ENCODE measurements around the gene TMEM123. TPM values are rescaled to one million over a fixed set of nuclear protein-coding genes. Genes with fewer than 3 reads are reported as not detected.

TMEM123 gene
- total and polyA plus RNA-seq, 2 of the 4 experiments (the other 2 are of a cell fraction) = 96.9 to 127 TPM

DNA sequence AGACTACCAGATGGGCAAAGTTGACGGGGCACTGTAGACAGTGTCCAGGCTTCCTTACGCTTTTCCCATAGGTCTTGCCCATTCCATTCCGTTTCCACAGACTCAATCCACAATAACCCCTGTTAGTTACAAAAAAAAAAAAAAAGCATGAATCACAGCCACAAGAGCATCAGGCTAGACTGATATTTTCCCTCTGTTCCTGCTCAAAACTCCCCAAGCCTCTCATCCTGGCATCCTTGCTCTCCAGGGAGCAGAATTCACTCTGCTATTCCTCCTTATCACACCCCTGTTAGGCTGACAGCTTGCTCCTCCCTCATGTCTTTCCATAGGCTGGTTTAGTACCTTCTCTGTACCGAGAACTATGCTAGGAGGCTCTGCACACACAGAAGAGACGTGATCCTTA, 42.2 kb downstream of the TMEM123 start:
- H4K5ac ChIP-seq (ENCODE audit: low read depth, low read length) = no peak overlapping the region
- H3K4me2 ChIP-seq (ENCODE audit: low read depth, low read length) = peak overlapping the region; percentile 43
- peak overlapping the region; percentile 69 for H3K4ac ChIP-seq (ENCODE audit: low read depth, low read length)
- peak overlapping the region; percentile 49; the same call in 1 of the 2 replicates for H3K23ac ChIP-seq (ENCODE audit: low read depth, low read length)
- dilution Hi-C loops (cut with HindIII; ENCODE audit: low sequenced_read_pairs, unreplicated experiment) (no loop called here), intact Hi-C loops (cut with micrococcal nuclease) (no loop called here), in situ Hi-C loops (cut with MboI; ENCODE audit: low sequenced_read_pairs) (no loop called here)
- H2BK20ac ChIP-seq (ENCODE audit: low read depth, low read length) = no peak overlapping the region
- H3K4me3 ChIP-seq (ENCODE audit: insufficient read depth, low read depth, low read length) = no peak overlapping the region
- peak; percentile 65 for ATAC-seq (ENCODE audit: low read depth)
- POLR2A ChIA-PET (ENCODE audit: unreplicated experiment) = no interaction called here
- DNase-seq = peak; percentile 62
- no peak overlapping the region for H2BK120ac ChIP-seq (ENCODE audit: low read depth, low read length)
- no peaks in the 10 kb centered on the region for H3K9me3 ChIP-seq (ENCODE audit: control insufficient read depth, insufficient read depth, low read length)
- H3K79me1 ChIP-seq (ENCODE audit: low read depth in 1 of 2, low read length in 2 of 2) = peaks cover 27 to 79% of the 10 kb centered on the region in 2 experiments
- 0% methylated on average over 1 of the region's 5 CpGs; no CpG with 5 or more reads in 1 of the 2 experiments for WGBS, 2 experiments (ENCODE audit: extremely low coverage in 2 of 2, insufficient read length in 1 of 2)
- H3K9me1 ChIP-seq (ENCODE audit: insufficient read depth, low read length) = peaks cover 31% of the 10 kb centered on the region
- TF ChIP-seq CHD1 (IDR thresholded peaks at IDR 0.05; ENCODE audit: low read depth, low read length) = no peak
- TF ChIP-seq RCOR1 (IDR thresholded peaks at IDR 0.05; ENCODE audit: insufficient replicate concordance, low read length) = no peak
- TF ChIP-seq RFX5 (IDR thresholded peaks at IDR 0.05; ENCODE audit: low read depth, low read length) = no peak
- TF ChIP-seq MAFK (IDR thresholded peaks at IDR 0.05; ENCODE audit: low read depth, low read length) = no peak
- TF ChIP-seq, protein P1, sequence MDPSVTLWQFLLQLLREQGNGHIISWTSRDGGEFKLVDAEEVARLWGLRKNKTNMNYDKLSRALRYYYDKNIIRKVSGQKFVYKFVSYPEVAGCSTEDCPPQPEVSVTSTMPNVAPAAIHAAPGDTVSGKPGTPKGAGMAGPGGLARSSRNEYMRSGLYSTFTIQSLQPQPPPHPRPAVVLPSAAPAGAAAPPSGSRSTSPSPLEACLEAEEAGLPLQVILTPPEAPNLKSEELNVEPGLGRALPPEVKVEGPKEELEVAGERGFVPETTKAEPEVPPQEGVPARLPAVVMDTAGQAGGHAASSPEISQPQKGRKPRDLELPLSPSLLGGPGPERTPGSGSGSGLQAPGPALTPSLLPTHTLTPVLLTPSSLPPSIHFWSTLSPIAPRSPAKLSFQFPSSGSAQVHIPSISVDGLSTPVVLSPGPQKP (IDR thresholded peaks at IDR 0.05; ENCODE audit: borderline replicate concordance, low read depth, low read length) = no peak
- no peak for TF ChIP-seq POLR2A (IDR thresholded peaks at IDR 0.05; ENCODE audit: low read depth, low read length)
- TF ChIP-seq MAZ (IDR thresholded peaks at IDR 0.05; ENCODE audit: borderline replicate concordance, low read depth, low read length) = no peak
- no peak for TF ChIP-seq BHLHE40 (IDR thresholded peaks at IDR 0.05; ENCODE audit: low read depth, low read length)
- TF ChIP-seq SMC3 (IDR thresholded peaks at IDR 0.05; ENCODE audit: low read depth, low read length) = no peak
- no peak for TF ChIP-seq FOS (IDR thresholded peaks at IDR 0.05; ENCODE audit: low read depth, low read length)
- no peak overlapping the region for H4K91ac ChIP-seq (ENCODE audit: insufficient read depth, low read depth, low read length)
- no peak overlapping the region for H2AK9ac ChIP-seq (replicated peaks; ENCODE audit: low read depth, low read length, poor library complexity)
- no TSS peak for BruUV-seq (replicated peaks)
- H3K14ac ChIP-seq (replicated peaks; ENCODE audit: low read depth, low read length) = peak overlapping the region; percentile 80; the same call in 1 of the 2 replicates
- H2BK15ac ChIP-seq (ENCODE audit: low read depth, low read length) = no peak overlapping the region
- no peak overlapping the region for H3K56ac ChIP-seq (ENCODE audit: extremely low read depth, insufficient read depth, low read length)
- H2AFZ ChIP-seq (replicated peaks; ENCODE audit: low read length, poor library complexity) = no peak overlapping the region
- H3K27ac ChIP-seq (ENCODE audit: insufficient read depth, low read length) = no peak overlapping the region
- H3K27me3 ChIP-seq (ENCODE audit: control insufficient read depth, insufficient read depth, low read length) = no peaks in the 10 kb centered on the region
- CTCF ChIA-PET = interaction anchor here (0.6 kb wide), 2 partner anchors 14 to 477 kb away, joined by 3 to 4 read pairs; no protein-coding TSS in a partner anchor
- H3K4me1 ChIP-seq (ENCODE audit: control insufficient read depth, insufficient read depth, low read length) = peaks cover 9% of the 10 kb centered on the region
- H2BK5ac ChIP-seq (ENCODE audit: low read depth, low read length, poor library complexity, severe bottlenecking) = peak overlapping the region; percentile 0
- no peak overlapping the region for H3K9ac ChIP-seq (ENCODE audit: low read depth, low read length)
- no peak overlapping the region for H3K18ac ChIP-seq (ENCODE audit: low read depth, low read length)
- peaks cover 48% of the 10 kb centered on the region; the same call in 1 of the 2 replicates for H4K20me1 ChIP-seq (ENCODE audit: insufficient read depth, low read length)
- H4K8ac ChIP-seq (ENCODE audit: low read depth in 2 of 2, low read length in 2 of 2) = 0 out of 4 replicates have a peak overlapping the region, but pooled peaks of 1 of the 2 experiments have one; percentile 40
- peaks cover 7% of the 10 kb centered on the region for H3K36me3 ChIP-seq (ENCODE audit: control insufficient read depth, insufficient read depth, low read length)
- H2AK5ac ChIP-seq (ENCODE audit: low read depth, low read length) = peak overlapping the region; percentile 5; the same call in 1 of the 2 replicates
